HepG2 (cell line): Measurements from ENCODE around the gene PTH. TPM values are rescaled to one million over a fixed set of nuclear protein-coding genes. Genes with fewer than 3 reads are reported as not detected.

Experiments used
- CBX2 ChIP-seq, 2 experiments: fragments of 200-600 bp in 1 of 2; sonication (generic); formaldehyde crosslinking in 1 of 2; IDR thresholded peaks; 2 replicates each; pipeline versions ENCODE4 v1.7.0 to v1.8.1; 2018 to 2022; ENCODE audit warnings: low read depth in 2 of 2, low read length in 1 of 2, mild to moderate bottlenecking in 1 of 2, missing genetic modification reagents in 1 of 2
- CREB3 ChIP-seq: sonication (generic); formaldehyde crosslinking; IDR thresholded peaks from 2 replicates; pipeline ENCODE4 v1.5.0; 2020; ENCODE audit warnings: missing genetic modification reagents
- FOXA3 ChIP-seq: IDR thresholded peaks from 2 replicates; pipeline ENCODE4 v1.6.1; 2016; ENCODE audit warnings: missing genetic modification reagents, missing compliant biosample characterization
- HDAC1 ChIP-seq: sonication (generic); formaldehyde crosslinking; IDR thresholded peaks from 2 replicates; pipeline ENCODE4 v1.5.1; 2020; ENCODE audit warnings: mild to moderate bottlenecking, missing genetic modification reagents
- KDM5A ChIP-seq: fragments of 200-600 bp; sonication (generic); IDR thresholded peaks from 2 replicates; pipeline ENCODE4 v1.7.0; 2018; ENCODE audit warnings: antibody characterized with exemption, mild to moderate bottlenecking, low read length, borderline replicate concordance
- KMT2B ChIP-seq: IDR thresholded peaks from 2 replicates; pipeline ENCODE4 v1.6.1; 2016; ENCODE audit warnings: missing genetic modification reagents, missing compliant biosample characterization
- NFIB ChIP-seq: sonication (generic); formaldehyde crosslinking; IDR thresholded peaks from 2 replicates; pipeline ENCODE4 v1.9.0; 2021; ENCODE audit warnings: missing genetic modification reagents, mild to moderate bottlenecking, borderline replicate concordance
- NFKBIZ ChIP-seq: IDR thresholded peaks from 2 replicates; pipeline ENCODE4 v1.6.1; 2018; ENCODE audit warnings: missing genetic modification reagents, missing compliant biosample characterization
- PHB2 ChIP-seq: fragments of 450-650 bp; IDR thresholded peaks from 2 replicates; pipeline ENCODE4 v1.6.1; 2018; ENCODE audit not compliant: partially characterized antibody
- SIX4 ChIP-seq: sonication (generic); formaldehyde crosslinking; IDR thresholded peaks from 2 replicates; pipeline ENCODE4 v1.4.0; 2020; ENCODE audit warnings: missing genetic modification reagents
- SNAPC5 ChIP-seq: sonication (generic); formaldehyde crosslinking; IDR thresholded peaks from 2 replicates; pipeline ENCODE4 v1.8.1; 2023; ENCODE audit warnings: mild to moderate bottlenecking, missing genetic modification reagents, borderline replicate concordance
- SP4 ChIP-seq: sonication (generic); formaldehyde crosslinking; IDR thresholded peaks from 2 replicates; pipeline ENCODE4 v1.8.1; 2023; ENCODE audit warnings: mild to moderate bottlenecking, missing genetic modification reagents
- TBL1XR1 ChIP-seq: fragments of 150-350 bp; IDR thresholded peaks from 2 replicates; pipeline ENCODE4 v1.6.1; 2014; ENCODE audit warnings: borderline replicate concordance, low read length; ENCODE audit not compliant: partially characterized antibody
- ZFX ChIP-seq: sonication (generic); formaldehyde crosslinking; IDR thresholded peaks from 2 replicates; pipeline ENCODE4 v1.4.0; 2020; ENCODE audit warnings: mild to moderate bottlenecking, low read depth, missing genetic modification reagents, moderate library complexity
- ZNF234 ChIP-seq: sonication (generic); formaldehyde crosslinking; conservative IDR thresholded peaks from 2 replicates; pipeline ENCODE4 v1.5.1; 2020; ENCODE audit warnings: mild to moderate bottlenecking, missing genetic modification reagents
- ZNF253 ChIP-seq: sonication (generic); formaldehyde crosslinking; IDR thresholded peaks from 2 replicates; pipeline ENCODE4 v1.8.0; 2022; ENCODE audit warnings: mild to moderate bottlenecking, missing genetic modification reagents, borderline replicate concordance
- ZNF431 ChIP-seq: sonication (generic); formaldehyde crosslinking; IDR thresholded peaks from 2 replicates; pipeline ENCODE4 v1.9.0; 2022; ENCODE audit warnings: missing genetic modification reagents, low read depth, mild to moderate bottlenecking, borderline replicate concordance
- ZNF546 ChIP-seq: sonication (generic); formaldehyde crosslinking; conservative IDR thresholded peaks from 2 replicates; pipeline ENCODE4 v1.8.1; 2023; ENCODE audit warnings: mild to moderate bottlenecking, missing genetic modification reagents
- ZNF563 ChIP-seq: sonication (generic); formaldehyde crosslinking; IDR thresholded peaks from 2 replicates; pipeline ENCODE4 v1.8.0; 2022; ENCODE audit warnings: mild to moderate bottlenecking, moderate library complexity, missing genetic modification reagents
- ZNF605 ChIP-seq: sonication (generic); formaldehyde crosslinking; IDR thresholded peaks from 2 replicates; pipeline ENCODE4 v1.8.0; 2022; ENCODE audit warnings: mild to moderate bottlenecking, missing genetic modification reagents
- polyA plus RNA-seq, 8 experiments: library from polyadenylated mRNA; depleted of rRNA in 3 of 8; stranded (reverse) in 7 of 8; unstranded in 1 of 8; fragments of >200 nt; fragmentation: Illumina TruSeq in 4 of 8; extraction: Trizol in 4 of 8; gene quantifications; 2 replicates each; pipeline versions ENCODE4 v1.2.1 to v1.2.3, GENCODE V29; 2011 to 2016; ENCODE audit warnings: low read depth in 4 of 8, missing spikeins in 1 of 8, mixed read lengths in 1 of 8; ENCODE audit not compliant: insufficient read depth in 1 of 8
- total RNA-seq, 5 experiments: library from RNA; depleted of rRNA; stranded (reverse); fragments of >200 nt; fragmentation: Illumina TruSeq; extraction: Trizol; gene quantifications; 2 replicates each; pipeline ENCODE4 v1.2.3, GENCODE V29; 2016; ENCODE audit warnings: low read depth in 1 of 5
- TF ChIP-seq, protein P1 (sequence below): IDR thresholded peaks from 2 replicates; pipeline ENCODE4 v1.6.1; 2016
- TF ChIP-seq, protein P2 (sequence below): sonication (generic); formaldehyde crosslinking; IDR thresholded peaks from 2 replicates; pipeline ENCODE4 v1.5.1; 2020; ENCODE audit warnings: mild to moderate bottlenecking, missing genetic modification reagents, borderline replicate concordance
- TF ChIP-seq, protein P3 (sequence below): sonication (generic); formaldehyde crosslinking; IDR thresholded peaks from 2 replicates; pipeline ENCODE4 v1.4.0; 2020; ENCODE audit warnings: missing genetic modification reagents

PTH gene
- total and polyA plus RNA-seq, 2 of the 13 experiments (the other 11 are each of a cell fraction or from before 2014, with no cell fraction given): not detected

GRCh38 chr11:13462901-13463778, 32.7 kb downstream of the PTH start, which contains the start of gene BTBD10 (continued):
- TF ChIP-seq PHB2: no peak
- TF ChIP-seq SNAPC5 (CRISPR knock-in tag): no peak
- peak; percentile 93 for TF ChIP-seq KMT2B (CRISPR knock-in tag)
- no peak for TF ChIP-seq ZNF253 (CRISPR knock-in tag)
- TF ChIP-seq NFIB (CRISPR knock-in tag): no peak
- TF ChIP-seq KDM5A: peak; percentile 79; the same call in 1 of the 2 replicates
- peak; percentile 56 for TF ChIP-seq HDAC1 (CRISPR knock-in tag)
- TF ChIP-seq CREB3: no peak
- TF ChIP-seq, protein P1, sequence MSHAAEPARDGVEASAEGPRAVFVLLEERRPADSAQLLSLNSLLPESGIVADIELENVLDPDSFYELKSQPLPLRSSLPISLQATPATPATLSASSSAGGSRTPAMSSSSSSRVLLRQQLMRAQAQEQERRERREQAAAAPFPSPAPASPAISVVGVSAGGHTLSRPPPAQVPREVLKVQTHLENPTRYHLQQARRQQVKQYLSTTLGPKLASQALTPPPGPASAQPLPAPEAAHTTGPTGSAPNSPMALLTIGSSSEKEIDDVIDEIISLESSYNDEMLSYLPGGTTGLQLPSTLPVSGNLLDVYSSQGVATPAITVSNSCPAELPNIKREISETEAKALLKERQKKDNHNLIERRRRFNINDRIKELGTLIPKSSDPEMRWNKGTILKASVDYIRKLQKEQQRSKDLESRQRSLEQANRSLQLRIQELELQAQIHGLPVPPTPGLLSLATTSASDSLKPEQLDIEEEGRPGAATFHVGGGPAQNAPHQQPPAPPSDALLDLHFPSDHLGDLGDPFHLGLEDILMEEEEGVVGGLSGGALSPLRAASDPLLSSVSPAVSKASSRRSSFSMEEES (CRISPR knock-in tag): 0 out of 2 replicates have a peak, but pooled peaks have one; percentile 22
- peak; percentile 91 for TF ChIP-seq ZNF605 (CRISPR knock-in tag)
- TF ChIP-seq ZNF431 (CRISPR knock-in tag): 0 out of 2 replicates have a peak, but pooled peaks have one; percentile 66
- TF ChIP-seq NFKBIZ (CRISPR knock-in tag): peak; percentile 61; the same call in 1 of the 2 replicates
- peak; percentile 55; the same call in 1 of the 2 replicates for TF ChIP-seq FOXA3 (CRISPR knock-in tag)
- TF ChIP-seq ZNF234: no peak
- TF ChIP-seq ZNF546 (CRISPR knock-in tag): no peak
- TF ChIP-seq SIX4 (CRISPR knock-in tag): 0 out of 2 replicates have a peak, but pooled peaks have one; percentile 37
- TF ChIP-seq SP4 (CRISPR knock-in tag): peak; percentile 81
- TF ChIP-seq, protein P2, sequence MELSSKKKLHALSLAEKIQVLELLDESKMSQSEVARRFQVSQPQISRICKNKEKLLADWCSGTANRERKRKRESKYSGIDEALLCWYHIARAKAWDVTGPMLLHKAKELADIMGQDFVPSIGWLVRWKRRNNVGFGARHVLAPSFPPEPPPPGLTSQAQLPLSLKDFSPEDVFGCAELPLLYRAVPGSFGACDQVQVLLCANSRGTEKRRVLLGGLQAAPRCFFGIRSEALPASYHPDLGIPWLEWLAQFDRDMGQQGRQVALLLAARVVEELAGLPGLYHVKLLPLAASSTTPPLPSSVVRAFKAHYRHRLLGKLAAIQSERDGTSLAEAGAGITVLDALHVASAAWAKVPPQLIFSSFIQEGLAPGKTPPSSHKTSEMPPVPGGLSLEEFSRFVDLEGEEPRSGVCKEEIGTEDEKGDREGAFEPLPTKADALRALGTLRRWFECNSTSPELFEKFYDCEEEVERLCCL: no peak
- TF ChIP-seq, protein P3, sequence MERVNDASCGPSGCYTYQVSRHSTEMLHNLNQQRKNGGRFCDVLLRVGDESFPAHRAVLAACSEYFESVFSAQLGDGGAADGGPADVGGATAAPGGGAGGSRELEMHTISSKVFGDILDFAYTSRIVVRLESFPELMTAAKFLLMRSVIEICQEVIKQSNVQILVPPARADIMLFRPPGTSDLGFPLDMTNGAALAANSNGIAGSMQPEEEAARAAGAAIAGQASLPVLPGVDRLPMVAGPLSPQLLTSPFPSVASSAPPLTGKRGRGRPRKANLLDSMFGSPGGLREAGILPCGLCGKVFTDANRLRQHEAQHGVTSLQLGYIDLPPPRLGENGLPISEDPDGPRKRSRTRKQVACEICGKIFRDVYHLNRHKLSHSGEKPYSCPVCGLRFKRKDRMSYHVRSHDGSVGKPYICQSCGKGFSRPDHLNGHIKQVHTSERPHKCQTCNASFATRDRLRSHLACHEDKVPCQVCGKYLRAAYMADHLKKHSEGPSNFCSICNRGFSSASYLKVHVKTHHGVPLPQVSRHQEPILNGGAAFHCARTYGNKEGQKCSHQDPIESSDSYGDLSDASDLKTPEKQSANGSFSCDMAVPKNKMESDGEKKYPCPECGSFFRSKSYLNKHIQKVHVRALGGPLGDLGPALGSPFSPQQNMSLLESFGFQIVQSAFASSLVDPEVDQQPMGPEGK (CRISPR knock-in tag): 0 out of 2 replicates have a peak, but pooled peaks have one; percentile 23
- TF ChIP-seq CBX2 (IDR thresholded peaks at IDR 0.05; ENCODE audit: low read depth, low read length): no peak
- no peak for TF ChIP-seq CBX2 (CRISPR knock-in tag; IDR thresholded peaks at IDR 0.05; ENCODE audit: low read depth)
- no peak; the same call in 1 of the 2 replicates for TF ChIP-seq ZNF563 (CRISPR knock-in tag)
- TF ChIP-seq ZFX: peak; percentile 93
- peak; percentile 70 for TF ChIP-seq TBL1XR1
